ENCODE data around the gene SPATA31D3.
"Not testable (repeated sequence)": the region's sequence is repeated elsewhere in the genome, so short reads cannot be mapped to it uniquely, and the experiment has no call there.

The SPATA31D3 gene

DNA sequence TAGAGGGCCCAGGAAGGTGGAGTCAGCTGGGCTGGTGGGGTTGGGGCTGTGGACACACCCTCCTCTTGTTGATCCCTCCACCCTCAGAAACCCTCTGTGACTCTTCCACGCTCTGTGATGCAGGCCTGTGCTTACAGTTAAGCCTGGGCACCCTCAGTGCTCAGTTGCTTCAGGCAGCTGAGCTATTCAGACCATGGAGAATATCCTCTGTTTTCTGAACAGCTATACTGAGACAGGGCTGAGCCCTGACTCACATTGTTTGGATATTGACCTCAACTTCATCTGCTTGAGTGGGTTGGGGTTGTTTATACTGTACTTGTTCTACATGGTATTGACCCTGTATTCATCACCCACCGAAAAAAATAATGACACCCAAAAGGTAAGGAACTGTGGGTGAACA is at the start of gene SPATA31D3:
SPATA31D3 (plus strand) TSS at position 108 of the 400 bp plus-strand sequence; CDS start at position 194, 86 bp downstream.
- DNase-seq (ENCODE audit: low read depth) = not testable (repeated sequence)

DNA sequence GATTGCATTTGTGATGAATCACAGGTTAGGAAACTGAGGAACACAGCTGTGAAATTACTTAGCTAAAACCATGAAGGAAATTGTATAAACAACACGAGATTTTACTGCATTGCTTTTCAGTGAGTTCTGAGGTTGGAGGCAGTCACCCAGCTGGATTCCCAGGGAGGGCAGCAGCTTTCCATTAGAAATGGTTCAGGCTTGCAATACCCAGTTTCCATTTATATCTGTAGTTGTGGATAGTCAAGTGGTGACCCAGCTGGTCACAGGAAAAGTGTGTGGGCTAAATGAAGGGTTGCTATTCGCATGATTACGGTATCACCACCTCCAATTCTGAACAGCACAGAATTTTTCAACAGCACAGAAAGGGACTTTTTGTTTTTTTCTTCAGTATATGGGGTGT is 49.4 kb upstream of the SPATA31D3 start:
- DNase-seq (ENCODE audit: low read depth) = no peak

DNA sequence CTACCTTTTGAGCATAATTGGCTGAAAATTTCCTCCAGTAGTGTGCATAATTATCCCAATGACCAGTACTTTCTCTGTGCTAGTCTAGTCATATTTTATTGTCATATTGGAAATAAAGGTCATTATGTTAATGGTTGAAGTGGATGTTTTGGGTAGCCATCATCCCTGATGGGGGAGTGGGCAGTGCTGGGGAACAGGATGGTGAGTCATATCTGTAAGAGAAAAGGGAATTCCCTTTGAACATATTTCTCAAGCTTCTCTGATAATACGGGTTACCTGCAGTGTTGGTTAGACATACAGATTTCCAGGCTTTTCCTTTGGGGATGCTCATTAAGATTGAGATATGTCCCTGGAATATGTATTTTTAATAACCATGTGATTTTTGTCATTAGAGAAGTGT is 48.4 kb upstream of the SPATA31D3 start:
- DNase-seq (ENCODE audit: low read depth) = no peak

DNA sequence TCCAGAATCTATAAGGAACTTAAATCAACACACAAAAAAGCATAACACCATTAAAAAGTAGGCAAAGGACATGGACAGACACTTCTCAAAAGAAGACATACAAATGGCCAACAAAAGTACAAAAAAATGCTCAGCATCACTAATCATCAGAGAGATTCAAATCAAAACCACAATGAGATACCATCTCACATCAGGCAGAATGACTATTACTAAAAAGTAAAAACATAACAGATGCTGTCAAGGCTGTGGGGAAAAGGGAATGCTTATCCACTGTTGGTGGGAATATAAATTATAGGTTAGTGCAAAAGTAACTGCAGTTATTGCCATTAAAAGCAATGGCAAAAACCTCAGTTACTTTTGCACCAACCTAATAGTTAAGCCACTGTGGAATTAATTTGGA is 47.2 kb upstream of the SPATA31D3 start:
- DNase-seq (ENCODE audit: low read depth) = no peak

DNA sequence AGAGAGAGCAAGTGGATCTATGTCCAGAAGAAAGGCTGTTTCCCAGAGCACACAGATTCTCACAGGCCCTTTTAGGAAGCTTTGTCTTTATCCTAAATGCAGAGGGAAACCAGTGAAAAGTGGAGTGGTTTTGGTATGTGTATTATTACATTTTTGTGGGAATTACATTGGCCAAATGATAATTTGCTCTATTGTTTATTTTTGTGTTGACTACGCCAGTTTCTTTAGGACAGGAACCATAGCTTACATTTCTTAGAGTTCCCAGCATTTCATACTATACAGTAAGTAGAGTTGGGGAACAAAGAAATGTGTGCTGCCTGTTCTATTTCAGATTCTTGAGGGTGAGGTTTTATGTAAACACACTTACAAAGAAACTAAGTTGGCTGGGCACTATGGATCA is 44.4 kb upstream of the SPATA31D3 start:
- no peak for DNase-seq (ENCODE audit: low read depth)

DNA sequence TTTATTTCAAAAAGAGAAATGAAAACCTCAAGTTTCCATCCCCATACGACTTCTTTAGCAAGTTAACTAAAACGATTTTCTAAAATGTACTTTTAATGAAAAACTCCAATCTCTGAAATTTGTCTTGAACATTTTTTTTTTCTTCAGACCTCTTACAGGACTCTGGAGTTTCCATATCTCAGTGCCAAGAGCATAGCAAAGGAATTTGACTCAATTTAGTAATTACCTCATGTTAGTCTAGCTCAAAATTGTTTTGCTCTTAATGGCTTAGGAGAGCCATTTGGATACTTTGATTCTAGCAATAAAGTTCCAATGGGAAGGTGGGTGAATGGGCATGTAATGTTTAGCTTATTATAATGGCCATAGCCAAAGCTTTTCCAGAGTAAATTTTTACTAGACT is 41.1 kb upstream of the SPATA31D3 start:
- DNase-seq (ENCODE audit: low read depth) = peak; percentile 24

DNA sequence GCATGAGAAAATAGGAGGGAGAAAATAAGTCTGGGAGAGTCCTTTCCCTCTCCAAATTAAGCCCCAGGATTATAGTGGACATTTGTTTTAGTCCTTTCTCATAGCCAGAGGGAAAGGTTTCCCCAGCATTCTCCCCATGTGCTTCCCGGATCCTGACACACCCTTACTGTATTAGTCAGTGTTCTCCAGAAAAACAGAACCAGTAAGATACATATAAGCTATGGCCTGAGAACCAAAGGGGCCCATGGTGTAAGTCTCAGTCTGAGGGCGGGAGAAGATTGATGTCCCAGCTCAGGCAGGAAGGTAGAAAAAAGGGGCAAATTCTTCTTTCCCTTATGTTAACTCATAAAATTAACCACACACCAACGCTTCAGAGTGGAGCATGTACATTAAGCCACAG is 40.7 kb upstream of the SPATA31D3 start:
- no peak for DNase-seq (ENCODE audit: low read depth)

DNA sequence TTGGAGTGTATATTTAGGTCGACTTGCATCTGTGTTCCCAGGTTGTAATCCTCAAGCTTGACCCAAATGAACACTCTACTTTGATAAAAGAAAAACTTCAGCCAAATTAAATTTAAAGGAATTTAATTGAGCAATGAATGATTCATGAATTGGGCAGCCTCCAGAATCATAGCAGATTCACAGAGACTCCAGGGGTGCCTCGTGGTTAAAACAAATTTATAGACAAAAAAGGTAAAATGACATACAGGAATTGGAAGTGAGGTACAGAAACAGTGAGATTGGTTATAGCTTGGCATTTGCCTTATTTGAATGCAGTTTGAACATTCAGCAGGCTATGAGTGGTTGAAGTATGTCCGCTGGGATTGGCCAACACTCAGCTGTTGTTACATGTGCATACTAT is 36.6 kb upstream of the SPATA31D3 start:
- no peak for DNase-seq (ENCODE audit: low read depth)

DNA sequence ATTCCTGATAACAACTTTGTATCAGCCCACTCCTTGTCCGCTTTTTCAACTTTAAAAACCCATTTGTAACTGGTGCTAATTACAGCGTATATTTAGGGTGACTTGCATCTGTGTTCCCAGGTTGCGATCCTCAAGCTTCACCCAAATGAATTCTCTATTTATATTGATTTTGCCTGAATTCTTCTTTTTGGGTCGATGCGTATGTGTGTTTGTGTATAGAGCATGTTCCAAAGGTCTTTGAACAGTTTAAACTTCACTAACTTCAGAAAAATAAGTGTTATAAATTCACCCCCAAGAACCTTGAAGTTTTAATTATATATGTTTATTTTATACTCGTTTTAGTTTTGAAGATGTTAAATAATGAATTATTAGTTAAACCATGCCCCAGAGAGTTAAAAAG is 31.2 kb upstream of the SPATA31D3 start:
- DNase-seq (ENCODE audit: low read depth) = no peak

DNA sequence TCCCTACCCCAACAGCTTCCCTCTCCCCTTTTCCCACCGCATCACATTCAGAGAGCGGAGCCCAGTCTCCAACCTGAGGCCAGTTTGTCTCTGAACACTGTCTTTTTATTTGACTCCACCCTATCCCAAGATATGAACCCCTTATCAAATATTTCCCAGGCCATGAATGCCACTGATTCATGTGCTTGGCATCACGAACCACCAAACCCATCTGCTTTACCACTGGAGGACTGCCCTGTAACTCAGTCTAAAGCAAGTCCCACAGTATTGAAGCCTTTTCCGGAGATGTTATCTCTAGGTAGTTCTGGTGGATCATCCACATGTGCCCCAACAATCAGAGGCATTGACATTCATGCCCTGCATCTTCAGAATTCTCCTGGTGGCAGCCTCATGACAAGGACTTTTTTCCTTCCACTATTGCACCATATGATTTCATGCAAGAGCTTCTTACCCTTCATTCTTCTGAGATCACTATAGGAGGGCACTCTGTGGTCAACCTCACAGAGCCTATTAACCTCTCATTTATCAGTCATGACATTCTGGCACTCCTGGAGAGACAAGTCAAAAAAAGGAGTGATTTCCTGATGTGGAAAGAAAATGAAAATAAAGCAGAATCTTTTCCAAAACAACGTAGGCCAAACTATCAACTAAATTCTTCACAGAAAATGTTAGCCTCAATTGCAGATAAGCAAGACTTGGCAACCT is 27.3 kb upstream of the SPATA31D3 start:
- no peak for DNase-seq (ENCODE audit: low read depth)

DNA sequence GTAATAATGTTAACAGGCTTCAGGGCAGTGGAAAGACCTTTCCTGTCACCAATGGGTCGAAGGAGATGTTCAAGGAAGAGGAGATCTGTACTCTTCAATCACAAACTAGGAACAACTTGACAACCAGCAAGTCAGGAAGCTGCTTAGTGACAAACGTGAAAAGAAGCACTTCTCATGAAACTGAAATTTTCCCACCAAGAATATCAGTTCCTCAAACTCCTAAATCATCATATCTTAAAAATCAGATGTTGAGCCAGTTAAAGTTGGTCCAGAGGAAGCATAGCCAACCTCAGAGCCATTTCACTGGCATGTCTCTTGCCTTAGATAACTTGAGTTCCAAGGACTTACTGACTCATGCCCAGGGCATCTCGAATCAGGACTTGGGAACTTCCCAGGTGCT is 24.8 kb upstream of the SPATA31D3 start:
- DNase-seq (ENCODE audit: low read depth) = not testable (repeated sequence)

DNA sequence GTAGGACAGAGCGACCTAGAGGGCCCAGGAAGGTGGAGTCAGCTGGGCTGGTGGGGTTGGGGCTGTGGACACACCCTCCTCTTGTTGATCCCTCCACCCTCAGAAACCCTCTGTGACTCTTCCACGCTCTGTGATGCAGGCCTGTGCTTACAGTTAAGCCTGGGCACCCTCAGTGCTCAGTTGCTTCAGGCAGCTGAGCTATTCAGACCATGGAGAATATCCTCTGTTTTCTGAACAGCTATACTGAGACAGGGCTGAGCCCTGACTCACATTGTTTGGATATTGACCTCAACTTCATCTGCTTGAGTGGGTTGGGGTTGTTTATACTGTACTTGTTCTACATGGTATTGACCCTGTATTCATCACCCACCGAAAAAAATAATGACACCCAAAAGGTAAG is 15.0 kb upstream of the SPATA31D3 start, which contains the start of gene SPATA31D4:
SPATA31D4 (plus strand) TSS at position 124 of the 400 bp plus-strand sequence; CDS start at position 210, 86 bp downstream.
- DNase-seq (ENCODE audit: low read depth) = not testable (repeated sequence)

DNA sequence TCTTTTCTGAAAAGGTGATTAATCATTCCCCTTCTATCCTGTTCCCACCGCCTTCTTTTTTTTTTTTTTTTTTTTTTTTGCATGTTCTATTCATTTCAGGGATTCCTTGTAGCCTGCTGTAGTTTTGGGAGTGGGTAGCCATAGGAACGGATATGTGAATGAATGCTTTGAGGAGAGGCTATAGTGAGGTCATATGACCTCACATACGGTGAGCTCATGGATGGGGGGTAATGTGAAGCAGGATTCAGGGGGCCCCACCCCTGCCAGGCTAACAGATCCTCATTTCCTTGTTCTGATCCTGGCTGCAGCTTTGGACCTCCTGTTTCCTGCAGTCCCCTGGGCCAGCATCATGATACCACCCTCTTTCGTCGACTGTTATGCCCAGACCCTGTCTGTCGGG is 13.2 kb upstream of the SPATA31D3 start:
- DNase-seq (ENCODE audit: low read depth) = not testable (repeated sequence)

DNA sequence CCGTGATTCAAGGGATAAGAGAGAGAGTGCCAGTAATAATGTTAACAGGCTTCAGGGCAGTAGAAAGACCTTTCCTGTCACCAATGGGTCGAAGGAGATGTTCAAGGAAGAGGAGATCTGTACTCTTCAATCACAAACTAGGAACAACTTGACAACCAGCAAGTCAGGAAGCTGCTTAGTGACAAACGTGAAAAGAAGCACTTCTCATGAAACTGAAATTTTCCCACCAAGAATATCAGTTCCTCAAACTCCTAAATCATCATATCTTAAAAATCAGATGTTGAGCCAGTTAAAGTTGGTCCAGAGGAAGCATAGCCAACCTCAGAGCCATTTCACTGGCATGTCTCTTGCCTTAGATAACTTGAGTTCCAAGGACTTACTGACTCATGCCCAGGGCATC is 9.8 kb upstream of the SPATA31D3 start:
- not testable (repeated sequence) for DNase-seq (ENCODE audit: low read depth)

DNA sequence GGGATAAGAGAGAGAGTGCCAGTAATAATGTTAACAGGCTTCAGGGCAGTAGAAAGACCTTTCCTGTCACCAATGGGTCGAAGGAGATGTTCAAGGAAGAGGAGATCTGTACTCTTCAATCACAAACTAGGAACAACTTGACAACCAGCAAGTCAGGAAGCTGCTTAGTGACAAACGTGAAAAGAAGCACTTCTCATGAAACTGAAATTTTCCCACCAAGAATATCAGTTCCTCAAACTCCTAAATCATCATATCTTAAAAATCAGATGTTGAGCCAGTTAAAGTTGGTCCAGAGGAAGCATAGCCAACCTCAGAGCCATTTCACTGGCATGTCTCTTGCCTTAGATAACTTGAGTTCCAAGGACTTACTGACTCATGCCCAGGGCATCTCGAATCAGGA is 5.3 kb downstream of the SPATA31D3 start:
- not testable (repeated sequence) for DNase-seq (ENCODE audit: low read depth)

DNA sequence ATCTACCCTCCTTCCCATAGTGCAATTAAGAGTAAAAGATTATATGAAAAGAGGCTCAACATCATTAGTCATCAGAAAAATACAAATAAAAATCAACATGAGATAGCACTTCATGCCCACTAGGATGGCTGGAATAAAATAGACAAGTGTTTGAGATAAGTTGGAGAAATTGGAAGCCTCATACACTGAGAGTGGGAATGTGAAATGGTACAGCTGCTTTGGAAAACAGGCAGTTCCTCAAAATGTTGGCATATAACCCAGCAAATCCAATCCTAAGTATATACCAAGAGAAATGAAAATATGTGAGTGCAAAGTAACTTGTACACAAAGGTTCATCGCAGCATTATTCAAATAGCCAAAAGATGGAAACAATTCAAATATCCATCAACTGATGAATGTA is 9.8 kb downstream of the SPATA31D3 start:
- no peak for DNase-seq (ENCODE audit: low read depth)

DNA sequence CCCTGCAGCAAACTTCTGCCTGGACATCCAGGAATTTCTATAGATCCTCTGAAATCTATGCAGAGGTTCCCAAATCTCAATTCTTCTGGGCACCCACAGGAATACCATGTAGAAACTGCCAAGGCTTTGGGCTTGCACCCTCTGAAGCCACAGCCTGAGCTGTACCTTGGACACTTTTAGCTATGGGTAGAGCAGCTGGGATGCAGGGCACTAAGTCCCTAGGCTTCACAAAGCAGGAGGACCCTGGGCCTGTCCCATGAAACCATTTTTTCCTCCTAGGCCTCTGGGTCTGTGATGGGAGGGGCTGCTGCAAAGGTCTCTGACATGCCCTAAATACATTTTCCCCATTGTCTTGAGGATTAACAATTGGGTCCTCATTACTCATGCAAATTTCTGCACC is 12.3 kb downstream of the SPATA31D3 start:
- DNase-seq (ENCODE audit: low read depth) = no peak

DNA sequence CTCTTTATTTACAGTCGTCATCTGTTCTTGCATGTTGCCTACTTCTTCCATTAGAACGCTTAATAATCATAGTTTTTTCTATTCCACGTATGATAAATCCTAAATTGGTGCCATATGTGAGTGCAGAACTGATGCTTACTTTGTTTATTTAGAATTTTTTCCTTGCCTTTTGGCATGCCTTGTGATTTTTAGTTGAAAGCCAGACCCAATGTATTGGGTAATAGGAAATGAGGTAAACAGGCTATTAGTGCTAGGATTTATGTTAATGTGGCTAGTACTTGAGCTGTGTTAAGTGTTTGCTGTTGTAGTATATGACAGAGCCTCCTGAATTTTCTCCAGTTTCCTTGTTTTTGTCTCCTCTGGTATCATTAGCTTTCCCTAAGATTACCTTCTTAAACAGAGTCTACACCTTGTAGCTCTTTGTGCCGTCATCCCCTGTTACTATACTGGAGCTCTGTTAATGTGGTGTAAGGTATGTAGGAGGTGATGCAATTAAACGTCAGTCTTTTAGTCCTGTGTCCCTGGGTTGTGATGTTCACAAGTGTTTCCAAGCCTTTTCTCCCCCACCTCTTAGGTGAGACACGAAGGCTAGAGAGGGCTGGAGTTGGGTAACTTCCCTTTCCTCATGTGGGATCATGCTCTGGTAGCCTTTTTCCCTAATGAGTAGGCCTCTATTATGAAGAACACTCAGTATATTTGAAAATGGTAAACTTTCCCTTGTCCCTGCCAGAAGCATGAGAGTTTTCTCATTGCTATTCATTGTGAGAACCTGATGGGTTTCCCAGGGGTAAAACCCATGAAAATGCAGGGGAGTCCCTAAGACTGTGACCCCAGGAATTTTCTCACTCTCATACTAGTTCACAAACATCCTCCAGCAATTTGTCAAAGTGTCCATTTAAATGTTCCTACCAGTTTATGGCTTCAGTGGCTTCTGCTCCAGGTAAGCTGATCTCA is 21.2 kb downstream of the SPATA31D3 start:
- DNase-seq (ENCODE audit: low read depth) = no peak

DNA sequence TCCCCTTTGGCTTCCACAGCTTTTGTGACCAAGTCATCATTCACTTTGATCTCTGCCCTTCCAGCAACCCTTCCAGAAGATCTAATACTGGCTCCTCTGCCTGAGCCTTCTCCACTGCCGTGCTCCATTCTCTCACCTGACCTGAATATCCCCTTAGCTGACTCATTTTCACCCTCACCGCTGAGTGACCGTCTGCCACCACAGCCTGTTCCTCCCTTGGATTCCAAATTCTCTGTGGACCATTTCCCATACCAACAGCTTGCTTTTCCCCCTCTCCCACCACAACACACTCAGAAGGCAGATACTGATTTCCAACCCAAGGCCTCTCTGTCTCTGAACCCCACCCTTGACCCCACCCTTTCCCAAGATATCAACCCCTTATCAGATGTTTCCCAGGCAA is 24.7 kb downstream of the SPATA31D3 start:
- no peak for DNase-seq (ENCODE audit: low read depth)

DNA sequence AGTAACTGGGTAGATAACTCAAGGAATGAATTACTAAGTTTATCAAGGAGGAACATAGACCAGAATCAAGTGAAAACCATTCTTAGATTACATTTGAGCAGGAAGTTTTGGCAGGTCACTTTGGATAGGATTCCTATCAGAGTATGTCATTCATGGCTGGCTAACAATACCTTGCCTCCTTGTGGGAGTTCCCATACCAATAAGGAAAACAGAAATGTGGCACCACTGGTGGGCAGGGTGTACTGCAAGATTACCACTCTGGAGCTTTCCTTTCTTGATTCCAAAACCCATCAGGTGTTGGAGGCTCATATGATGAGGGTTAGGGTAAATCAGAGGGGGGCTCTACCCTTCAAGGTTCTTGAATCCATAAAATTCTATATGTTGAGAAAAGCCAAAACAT is 26.7 kb downstream of the SPATA31D3 start:
- DNase-seq (ENCODE audit: low read depth) = no peak

DNA sequence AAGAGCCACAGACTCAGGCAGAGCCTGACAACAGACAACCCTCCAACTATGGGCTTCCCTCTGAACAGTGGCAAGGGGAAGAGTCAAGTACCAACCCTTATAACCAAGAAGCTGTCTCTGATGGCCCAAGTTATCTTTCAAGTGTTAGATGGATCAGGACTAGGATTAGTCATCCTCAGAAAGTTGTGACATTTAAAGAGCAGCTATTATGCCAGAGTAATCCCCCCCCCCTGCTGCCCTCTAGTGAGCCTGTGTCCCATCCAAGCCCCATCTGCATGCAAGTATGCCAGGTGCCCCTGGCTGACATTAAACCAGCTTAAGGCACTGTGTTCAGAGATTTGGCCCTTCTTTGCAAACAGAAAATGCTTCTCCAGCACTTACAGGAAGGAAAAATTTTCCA is 28.4 kb downstream of the SPATA31D3 start:
- DNase-seq (ENCODE audit: low read depth) = no peak

DNA sequence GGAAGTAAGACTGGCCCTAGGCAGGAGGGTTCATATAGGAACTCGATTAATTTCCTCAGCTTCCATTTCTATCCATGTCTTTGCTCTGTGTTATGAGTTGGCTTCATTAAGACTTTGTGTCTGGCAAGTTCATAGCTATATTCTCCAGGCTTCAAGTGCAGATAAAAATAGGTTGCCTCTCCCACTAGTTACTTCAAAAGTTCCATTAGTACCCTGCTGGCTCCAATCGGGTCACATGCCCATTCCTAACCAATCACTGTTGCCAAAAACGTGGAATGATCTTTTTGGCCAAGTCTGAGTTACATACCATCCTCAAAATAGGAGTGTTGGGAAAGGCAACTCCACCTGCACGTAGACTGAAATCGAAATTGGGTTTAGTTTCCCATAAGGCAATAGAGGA is 31.5 kb downstream of the SPATA31D3 start:
- no peak for DNase-seq (ENCODE audit: low read depth)

DNA sequence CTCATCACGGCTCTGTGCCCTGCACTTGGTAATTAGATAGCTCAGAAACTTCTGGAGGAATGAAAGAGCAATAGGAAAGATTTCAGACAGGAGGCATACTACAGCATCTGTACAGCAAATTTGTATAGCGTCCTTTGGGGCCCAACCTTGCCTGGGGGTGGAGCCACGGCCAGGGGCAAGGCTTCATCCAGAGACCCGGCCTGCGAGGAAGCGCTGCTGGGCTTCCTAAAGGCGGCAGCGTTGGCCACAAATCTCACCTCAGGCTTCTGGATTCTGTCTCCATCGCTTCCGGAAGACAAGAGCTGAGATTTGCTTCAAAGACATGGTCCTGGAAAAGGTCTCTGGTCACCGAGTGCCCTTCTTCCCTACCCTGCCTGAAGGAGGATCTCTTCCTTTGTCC is 33.1 kb downstream of the SPATA31D3 start:
- no peak for DNase-seq (ENCODE audit: low read depth)

Measured in stromal cell of bone marrow (primary cell).